ENCODE results near the gene GPRC5A.

DNA sequence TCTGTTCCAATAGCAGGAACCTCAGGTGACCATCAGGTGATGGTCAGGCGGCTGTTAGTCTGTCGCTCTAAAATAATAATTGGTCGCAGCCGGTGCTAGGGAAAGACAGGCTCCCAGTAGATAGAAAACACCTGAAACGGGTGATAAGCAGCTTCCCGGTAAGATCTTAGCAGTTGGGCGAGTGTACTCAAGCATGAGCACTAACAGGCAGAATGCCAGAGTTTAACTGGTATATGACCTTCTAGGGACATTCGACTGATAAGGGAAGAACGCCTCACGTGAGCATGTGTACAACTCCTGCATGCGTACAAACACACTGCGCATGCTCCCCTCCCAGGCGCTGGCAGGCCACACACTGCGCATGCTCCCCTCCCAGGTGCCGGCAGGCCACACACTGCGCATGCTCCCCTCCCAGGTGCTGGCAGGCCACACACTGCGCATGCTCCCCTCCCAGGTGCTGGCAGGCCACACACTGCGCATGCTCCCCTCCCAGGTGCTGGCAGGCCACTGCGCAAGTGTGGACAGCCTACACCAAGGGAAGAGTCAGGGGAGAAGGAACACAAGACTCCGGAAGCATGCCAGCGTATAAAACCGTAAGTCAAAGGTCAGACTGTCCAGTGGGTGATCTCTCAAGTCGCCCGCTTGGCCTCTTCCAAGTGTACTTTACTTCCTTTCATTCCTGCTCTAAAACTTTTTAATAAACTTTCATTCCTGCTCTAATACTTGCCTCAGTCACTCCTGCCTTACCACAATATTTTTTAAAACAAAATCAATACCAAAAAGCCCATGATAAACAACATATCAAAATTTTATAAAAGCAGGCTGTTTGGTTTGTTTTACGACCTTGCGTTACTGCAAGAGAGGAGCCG lies 36.1 kb downstream of the GPRC5A start:
- TF ChIP-seq, protein P1, sequence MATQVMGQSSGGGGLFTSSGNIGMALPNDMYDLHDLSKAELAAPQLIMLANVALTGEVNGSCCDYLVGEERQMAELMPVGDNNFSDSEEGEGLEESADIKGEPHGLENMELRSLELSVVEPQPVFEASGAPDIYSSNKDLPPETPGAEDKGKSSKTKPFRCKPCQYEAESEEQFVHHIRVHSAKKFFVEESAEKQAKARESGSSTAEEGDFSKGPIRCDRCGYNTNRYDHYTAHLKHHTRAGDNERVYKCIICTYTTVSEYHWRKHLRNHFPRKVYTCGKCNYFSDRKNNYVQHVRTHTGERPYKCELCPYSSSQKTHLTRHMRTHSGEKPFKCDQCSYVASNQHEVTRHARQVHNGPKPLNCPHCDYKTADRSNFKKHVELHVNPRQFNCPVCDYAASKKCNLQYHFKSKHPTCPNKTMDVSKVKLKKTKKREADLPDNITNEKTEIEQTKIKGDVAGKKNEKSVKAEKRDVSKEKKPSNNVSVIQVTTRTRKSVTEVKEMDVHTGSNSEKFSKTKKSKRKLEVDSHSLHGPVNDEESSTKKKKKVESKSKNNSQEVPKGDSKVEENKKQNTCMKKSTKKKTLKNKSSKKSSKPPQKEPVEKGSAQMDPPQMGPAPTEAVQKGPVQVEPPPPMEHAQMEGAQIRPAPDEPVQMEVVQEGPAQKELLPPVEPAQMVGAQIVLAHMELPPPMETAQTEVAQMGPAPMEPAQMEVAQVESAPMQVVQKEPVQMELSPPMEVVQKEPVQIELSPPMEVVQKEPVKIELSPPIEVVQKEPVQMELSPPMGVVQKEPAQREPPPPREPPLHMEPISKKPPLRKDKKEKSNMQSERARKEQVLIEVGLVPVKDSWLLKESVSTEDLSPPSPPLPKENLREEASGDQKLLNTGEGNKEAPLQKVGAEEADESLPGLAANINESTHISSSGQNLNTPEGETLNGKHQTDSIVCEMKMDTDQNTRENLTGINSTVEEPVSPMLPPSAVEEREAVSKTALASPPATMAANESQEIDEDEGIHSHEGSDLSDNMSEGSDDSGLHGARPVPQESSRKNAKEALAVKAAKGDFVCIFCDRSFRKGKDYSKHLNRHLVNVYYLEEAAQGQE (IDR thresholded peaks at IDR 0.05; ENCODE audit: insufficient read depth in 1 of 2, low read depth in 2 of 2, low read length in 2 of 2): no peak
- no peak for TF ChIP-seq POLR2AphosphoS5 (IDR thresholded peaks at IDR 0.05; ENCODE audit: low read depth, low read length)
- no peak for TF ChIP-seq TAF1 (IDR thresholded peaks at IDR 0.05; ENCODE audit: borderline replicate concordance, insufficient read depth, low read length)
